Bone marrow (tissue), 2 donors: Measurements from ENCODE around the gene GNAI3.

Experiments
- DNase-seq, 2 donors: peaks; one replicate each; lab custom pipeline; 2025; lab: John Stamatoyannopoulos, UW

The GNAI3 gene

GRCh38 chr1:109598655-109599054 is 50.2 kb downstream of the GNAI3 start:
- no peak for DNase-seq

GRCh38 chr1:109603229-109603628 is 54.8 kb downstream of the GNAI3 start:
- DNase-seq: no peak

GRCh38 chr1:109605381-109605780 is 57.0 kb downstream of the GNAI3 start:
- no peak for DNase-seq

GRCh38 chr1:109609881-109610280 is 61.5 kb downstream of the GNAI3 start:
- DNase-seq: no peak

- no peak for DNase-seq
Measured at GRCh38 chr1:109610609-109611307, 62.3 kb downstream of the GNAI3 start.

GRCh38 chr1:109611308-109611990 is 63.0 kb downstream of the GNAI3 start:
- DNase-seq: no peak

- no peak for DNase-seq
Measured at GRCh38 chr1:109613361-109614147, 65.1 kb downstream of the GNAI3 start.

GRCh38 chr1:109615879-109616278 is 67.5 kb downstream of the GNAI3 start:
- DNase-seq: peak in 1 of 2 donors; percentile 93

GRCh38 chr1:109616391-109616790 is 68.0 kb downstream of the GNAI3 start:
- peak in 1 of 2 donors; percentile 19 for DNase-seq

- no peak for DNase-seq
Measured at GRCh38 chr1:109617291-109617801, 68.9 kb downstream of the GNAI3 start.

- no peak for DNase-seq
Measured at GRCh38 chr1:109618661-109619575, 70.5 kb downstream of the GNAI3 start.

- peak in 1 of 2 donors; percentile 45 for DNase-seq
Measured at GRCh38 chr1:109619576-109620400, 71.4 kb downstream of the GNAI3 start, which contains the start of the genes AMPD2 and GNAT2. Gene AMPD2 (plus strand): TSS chr1:109619837. CDS start chr1:109621176, 1,339 bp downstream. Gene GNAT2 (minus strand): TSS chr1:109619616. CDS start chr1:109612870, 6,746 bp downstream.

GRCh38 chr1:109620401-109620791 is 72.0 kb downstream of the GNAI3 start:
- no peak for DNase-seq

GRCh38 chr1:109620841-109621286 is 72.4 kb downstream of the GNAI3 start:
- DNase-seq: peak; percentile 68 to 96

GRCh38 chr1:109621379-109622136 is 73.1 kb downstream of the GNAI3 start:
- DNase-seq: no peak

GRCh38 chr1:109622137-109622892 is 73.9 kb downstream of the GNAI3 start:
- no peak for DNase-seq

GRCh38 chr1:109622895-109623294 is 74.5 kb downstream of the GNAI3 start:
- DNase-seq: no peak

GRCh38 chr1:109623601-109624161 is 75.3 kb downstream of the GNAI3 start:
- no peak for DNase-seq
